K562 (cell line): ENCODE data around the gene DNAJC1. TPM values are rescaled to one million over a fixed set of nuclear protein-coding genes. Genes with fewer than 3 reads are reported as not detected.
A peak's percentile ranks its signal among the peaks of the same experiment; 100 is the strongest.

Experiments
- ATAC-seq: fragments of 200-7000 bp; cut with Tn5 transposase; 3 replicates; pipeline ENCODE4 v1.9.1; 2020; ENCODE audit warnings: moderate library complexity
- BruUV-seq: library from RNA; stranded (reverse); fragments of 400-500 nt; replicated peaks from 2 replicates; lab custom pipeline; 2021; lab: Mats Ljungman, UMichigan
- CTCF ChIA-PET: fragments of 300-600 bp; formaldehyde crosslinking; extraction: SDS; loops from one replicate; lab custom pipeline; 2021; ENCODE audit warnings: low intra/inter-chr PET ratio; lab: Yijun Ruan, JAX
- POLR2A ChIA-PET: fragments of 300-600, 350-650 bp; sonication (Branson Sonifier 250); formaldehyde crosslinking; extraction: SDS; loops from one replicate; lab custom pipeline; 2021; ENCODE audit warnings: antibody characterized with exemption, inconsistent platforms; lab: Yijun Ruan, JAX
- DNase-seq, 4 experiments: peaks; one replicate each; pipeline versions ENCODE4 v3.0.0 to v3.0.0-alpha.2; 2011 to 2018; ENCODE audit warnings: low spot score in 3 of 4, mixed read lengths in 3 of 4; ENCODE audit errors: extremely low read depth in 1 of 4
- FAIRE-seq: peaks from 2 replicates; lab custom pipeline; 2011; peaks lifted over from hg19 to GRCh38; lab: Jason Lieb, UNC
- H2AFZ ChIP-seq: 2 replicates; pipeline ENCODE4 v1.6.0; 2011; ENCODE audit warnings: low read depth, low read length, control low read depth, inconsistent platforms
- H3K27ac ChIP-seq: fragments of 200-600 bp; 3 replicates; pipeline ENCODE4 v1.8.0; 2011; ENCODE audit warnings: low read depth, mild to moderate bottlenecking, control low read depth, inconsistent platforms, low read length, moderate library complexity, mixed read lengths; ENCODE audit errors: extremely low read depth
- H3K27me3 ChIP-seq, 2 experiments: fragments of 300-600 bp in 1 of 2; 2 replicates in 1 of 2; 3 replicates in 1 of 2; pipeline versions ENCODE4 v1.6.0 to v1.8.0; 2011; ENCODE audit warnings: inconsistent platforms in 2 of 2, low read length in 2 of 2, mild to moderate bottlenecking in 1 of 2, mixed read lengths in 1 of 2, moderate library complexity in 1 of 2; ENCODE audit not compliant: control insufficient read depth in 2 of 2, insufficient read depth in 2 of 2
- H3K36me3 ChIP-seq: fragments of 300-600 bp; 3 replicates; pipeline ENCODE4 v1.8.0; 2011; ENCODE audit warnings: mild to moderate bottlenecking, low read length, inconsistent platforms; ENCODE audit not compliant: control insufficient read depth, insufficient read depth
- H3K4me1 ChIP-seq, 2 experiments: fragments of 200-600 bp in 1 of 2; replicated peaks in 1 of 2; 2 replicates in 1 of 2; 3 replicates in 1 of 2; pipeline versions ENCODE4 v1.5.1 to v1.8.0; 2011; ENCODE audit warnings: inconsistent platforms in 2 of 2, low read length in 2 of 2, mild to moderate bottlenecking in 1 of 2, mixed read lengths in 1 of 2, moderate library complexity in 1 of 2; ENCODE audit not compliant: control insufficient read depth in 2 of 2, insufficient read depth in 2 of 2
- H3K4me2 ChIP-seq: 2 replicates; pipeline ENCODE4 v1.6.1; 2011; ENCODE audit warnings: low read length, control low read depth, inconsistent platforms, mixed read lengths; ENCODE audit not compliant: insufficient read depth
- H3K4me3 ChIP-seq: fragments of 200-600 bp; sonication (generic), shearing (Covaris generic); 2 replicates; pipeline ENCODE4 v1.5.1; 2016; ENCODE audit warnings: control low read depth, inconsistent platforms
- H3K79me2 ChIP-seq: fragments of 200-600 bp; 3 replicates; pipeline ENCODE4 v1.8.0; 2011; ENCODE audit warnings: low read length, inconsistent platforms; ENCODE audit not compliant: control insufficient read depth, insufficient read depth
- H3K9ac ChIP-seq, 2 experiments: 2 replicates each; pipeline versions ENCODE4 v1.6.0 to v1.6.1; 2011; ENCODE audit warnings: low read depth in 2 of 2, low read length in 2 of 2, control low read depth in 1 of 2, inconsistent platforms in 1 of 2, mild to moderate bottlenecking in 1 of 2, mixed read lengths in 1 of 2; ENCODE audit not compliant: insufficient read depth in 1 of 2
- H3K9me1 ChIP-seq: one replicate; pipeline ENCODE4 v1.6.0; 2011; ENCODE audit warnings: inconsistent platforms, mild to moderate bottlenecking, low read length, moderate library complexity; ENCODE audit not compliant: control insufficient read depth, insufficient read depth
- H3K9me3 ChIP-seq: replicated peaks from 2 replicates; pipeline ENCODE4 v1.5.1; 2011; ENCODE audit warnings: low read depth, low read length, inconsistent platforms; ENCODE audit not compliant: control insufficient read depth, insufficient read depth
- H4K20me1 ChIP-seq: replicated peaks from 2 replicates; pipeline ENCODE4 v1.6.1; 2011; ENCODE audit warnings: low read length, inconsistent platforms, mixed read lengths; ENCODE audit not compliant: control insufficient read depth, insufficient read depth
- CBX3 ChIP-seq, 2 experiments: IDR thresholded peaks; 1 replicate in 1 of 2; 2 replicates in 1 of 2; pipeline ENCODE4 v1.6.1; 2012; ENCODE audit warnings: inconsistent platforms in 2 of 2, low read length in 2 of 2, borderline replicate concordance in 1 of 2, control low read depth in 1 of 2
- CHCHD3 ChIP-seq: fragments of 250-450 bp; sonication (Bioruptor Pico); IDR thresholded peaks from 2 replicates; pipeline ENCODE4 v2.1.2; 2022; ENCODE audit warnings: mild to moderate bottlenecking
- FOXP4 ChIP-seq: sonication (generic); formaldehyde crosslinking; IDR thresholded peaks from 2 replicates; pipeline ENCODE4 v1.8.0; 2022; ENCODE audit warnings: mild to moderate bottlenecking, missing genetic modification reagents, borderline replicate concordance
- GTF3C2 ChIP-seq: IDR thresholded peaks from 3 replicates; pipeline ENCODE4 v1.6.1; 2011; ENCODE audit warnings: borderline replicate concordance, mild to moderate bottlenecking, moderate library complexity; ENCODE audit not compliant: insufficient read length; ENCODE audit errors: extremely low read depth
- HDAC1 ChIP-seq, 2 experiments: fragments of 450-650 bp; IDR thresholded peaks; 2 replicates each; pipeline ENCODE4 v1.6.1; 2016 to 2017; ENCODE audit warnings: inconsistent platforms in 1 of 2, mild to moderate bottlenecking in 1 of 2, moderate library complexity in 1 of 2
- KAT8 ChIP-seq: fragments of 450-650 bp; IDR thresholded peaks from 2 replicates; pipeline ENCODE4 v1.6.1; 2016; ENCODE audit warnings: low read depth, mild to moderate bottlenecking
- MLX ChIP-seq, 2 experiments: fragments of 450-650 bp in 1 of 2; sonication (generic) in 1 of 2; formaldehyde crosslinking; conservative IDR thresholded peaks; 2 replicates each; pipeline versions ENCODE4 v1.4.0 to v1.8.1; 2020 to 2022; ENCODE audit warnings: mild to moderate bottlenecking in 1 of 2, missing genetic modification reagents in 1 of 2
- MYBL2 ChIP-seq, 2 experiments: fragments of 450-650 bp in 1 of 2; sonication (generic) in 1 of 2; formaldehyde crosslinking in 1 of 2; IDR thresholded peaks; 2 replicates each; pipeline versions ENCODE4 v1.6.1 to v1.8.1; 2017 to 2022; ENCODE audit warnings: borderline replicate concordance in 1 of 2, inconsistent platforms in 1 of 2, low read depth in 1 of 2, mild to moderate bottlenecking in 1 of 2, missing genetic modification reagents in 1 of 2, moderate library complexity in 1 of 2
- RB1 ChIP-seq: fragments of 450-650 bp; IDR thresholded peaks from 2 replicates; pipeline ENCODE4 v1.6.1; 2017; ENCODE audit warnings: low read depth, mild to moderate bottlenecking
- SMAD4 ChIP-seq: fragments of 250-450 bp; sonication (Bioruptor Pico); conservative IDR thresholded peaks from 2 replicates; pipeline ENCODE4 v1.8.0; 2021; ENCODE audit warnings: inconsistent platforms, mild to moderate bottlenecking, moderate library complexity
- TFAP4 ChIP-seq: sonication (generic); formaldehyde crosslinking; IDR thresholded peaks from 2 replicates; pipeline ENCODE4 v1.8.0; 2022; ENCODE audit warnings: missing genetic modification reagents, mild to moderate bottlenecking, moderate library complexity, borderline replicate concordance
- ZFP30 ChIP-seq: fragments of 250-450 bp; sonication (Bioruptor Pico); IDR thresholded peaks from 2 replicates; pipeline ENCODE4 v1.8.0; 2022; ENCODE audit warnings: moderate library complexity, mild to moderate bottlenecking, inconsistent platforms, borderline replicate concordance
- ZNF408 ChIP-seq: fragments of 250-450 bp; sonication (Bioruptor Pico); IDR thresholded peaks from 2 replicates; pipeline ENCODE4 v1.4.0; 2020; ENCODE audit warnings: low read depth, mild to moderate bottlenecking, moderate library complexity
- ZSCAN32 ChIP-seq: fragments of 450-650 bp; formaldehyde crosslinking; IDR thresholded peaks from 2 replicates; pipeline ENCODE4 v1.4.0; 2020; ENCODE audit warnings: mild to moderate bottlenecking, moderate library complexity
- WGBS: fragments of 100-300 bp; shearing (Covaris generic); methylation state at CpG from one replicate; pipeline ENCODE4 v1.1.6; 2016; ENCODE audit warnings: low coverage, mixed read lengths; ENCODE audit not compliant: insufficient coverage; ENCODE audit errors: missing lambda C conversion rate; 5-methylcytosine and 5-hydroxymethylcytosine counted together
- in situ Hi-C: fragments of 300-500 bp; cut with MboI; formaldehyde crosslinking; loops from 4 replicates; pipeline ENCODE4 v1.15.0; 2018; ENCODE audit warnings: inconsistent platforms, mixed read lengths
- intact Hi-C: fragments of 100-400 bp; cut with micrococcal nuclease; formaldehyde crosslinking; loops from 2 replicates; pipeline ENCODE4 v1.14.2; 2022
- polyA plus RNA-seq, 8 experiments: library from polyadenylated mRNA; depleted of rRNA in 4 of 8; stranded (reverse) in 5 of 8; unstranded in 3 of 8; fragments of >200 nt; fragmentation: Nextera tagmentation in 2 of 8; fragmentation: Illumina TruSeq in 1 of 8; extraction: Ambion mirVana in 2 of 8; extraction: Trizol in 1 of 8; gene quantifications; 2 replicates each; pipeline versions ENCODE4 v1.2.1 to v1.2.3, GENCODE V29; 2011 to 2014; ENCODE audit warnings: inconsistent platforms in 1 of 8, missing spikeins in 1 of 8
- total RNA-seq, 7 experiments: library from RNA; depleted of rRNA in 6 of 7; stranded (reverse); fragments of >200 nt in 6 of 7; fragmentation: Illumina TruSeq in 2 of 7; extraction: Trizol in 2 of 7; gene quantifications; 2 replicates each; pipeline versions ENCODE4 v1.2.1 to v1.2.3, GENCODE V29; 2011 to 2021; ENCODE audit warnings: low replicate concordance in 1 of 7

Gene DNAJC1
- total and polyA plus RNA-seq, 9 of the 15 experiments (the other 6 are each of a cell fraction or from before 2014, with no cell fraction given): 5.4 to 77.6 (median 40.3) TPM

- H3K27me3 ChIP-seq: no peaks in the 10 kb centered on the region
- H3K9me1 ChIP-seq: no peaks in the 10 kb centered on the region
- POLR2A ChIA-PET: no interaction called here
- no peak overlapping the region for H2AFZ ChIP-seq
- FAIRE-seq: peak; percentile 37
- H3K27ac ChIP-seq: no peak overlapping the region
- peak in 1 of 4 experiments; percentile 13 for DNase-seq
- no peaks in the 10 kb centered on the region for H3K9me3 ChIP-seq
- H3K4me2 ChIP-seq: no peak overlapping the region
- peaks cover 4% of the 10 kb centered on the region; the same call in 2 of the 3 replicates for H3K79me2 ChIP-seq
- intact Hi-C loops (no loop called here), in situ Hi-C loops (no loop called here)
- H3K36me3 ChIP-seq: 0 out of 3 replicates have a peak, but pooled peaks cover 6% of the 10 kb centered on the region
- BruUV-seq: no TSS peak
- no peaks in the 10 kb centered on the region for H4K20me1 ChIP-seq
- CTCF ChIA-PET: no interaction called here
- no peak overlapping the region for H3K9ac ChIP-seq
- H3K4me3 ChIP-seq: no peak overlapping the region
- peaks cover 3% of the 10 kb centered on the region in 2 experiments; a peak in 4 of 5 replicates for H3K4me1 ChIP-seq
- WGBS: 92% methylated on average over 3 of the region's 3 CpGs
- ATAC-seq: peak; percentile 39; the same call in 1 of the 3 replicates
- no peak for TF ChIP-seq GTF3C2
- no peak for TF ChIP-seq ZFP30 (CRISPR knock-in tag)
- no peak for TF ChIP-seq SMAD4 (CRISPR knock-in tag)
- no peak for TF ChIP-seq ZSCAN32 (CRISPR knock-in tag)
- no peak for TF ChIP-seq CHCHD3 (CRISPR knock-in tag)
- no peak for TF ChIP-seq TFAP4
- no peak for TF ChIP-seq MLX (CRISPR knock-in tag; conservative IDR thresholded peaks at IDR 0.05)
- no peak for TF ChIP-seq FOXP4 (CRISPR knock-in tag)
- TF ChIP-seq ZNF408: no peak
- TF ChIP-seq HDAC1 (IDR thresholded peaks at IDR 0.05): no peak
- TF ChIP-seq RB1: no peak
- TF ChIP-seq CBX3 (IDR thresholded peaks at IDR 0.05; ENCODE audit: borderline replicate concordance in 1 of 2, low read length in 2 of 2): peak in 1 of 2 experiments; percentile 62; a peak in 1 of 3 replicates
- peak; percentile 27; the same call in 1 of the 2 replicates for TF ChIP-seq MYBL2 (IDR thresholded peaks at IDR 0.05; ENCODE audit: low read depth)
- TF ChIP-seq MYBL2 (CRISPR knock-in tag; IDR thresholded peaks at IDR 0.05; ENCODE audit: borderline replicate concordance): no peak
- TF ChIP-seq KAT8: no peak
These were observed 112.1 kb downstream of the DNAJC1 start for GRCh38 chr10:21891439-21891838.
